GM06990 (cell line): ENCODE results near the gene SESN1.

Source experiments
- DNase-seq: peaks from one replicate; pipeline ENCODE4 v3.0.0-alpha.2; 2011; ENCODE audit not compliant: insufficient read length; ENCODE audit errors: extremely low read depth
- H3K27me3 ChIP-seq: replicated peaks from 2 replicates; pipeline ENCODE4 v1.6.0; 2011; ENCODE audit warnings: low read length; ENCODE audit not compliant: control insufficient read depth, insufficient read depth
- H3K36me3 ChIP-seq: 2 replicates; pipeline ENCODE4 v1.5.1; 2011; ENCODE audit warnings: low read length; ENCODE audit not compliant: control insufficient read depth, insufficient read depth
- H3K4me3 ChIP-seq: replicated peaks from 2 replicates; pipeline ENCODE4 v1.5.1; 2011; ENCODE audit warnings: low read depth, mild to moderate bottlenecking, control low read depth, low read length
- TF ChIP-seq, protein P1 (sequence below): IDR thresholded peaks from 2 replicates; pipeline ENCODE4 v1.5.1; 2011; ENCODE audit warnings: low read length, control low read depth, mild to moderate bottlenecking, inconsistent platforms; ENCODE audit not compliant: insufficient read depth, poor library complexity, severe bottlenecking

Gene SESN1

DNA sequence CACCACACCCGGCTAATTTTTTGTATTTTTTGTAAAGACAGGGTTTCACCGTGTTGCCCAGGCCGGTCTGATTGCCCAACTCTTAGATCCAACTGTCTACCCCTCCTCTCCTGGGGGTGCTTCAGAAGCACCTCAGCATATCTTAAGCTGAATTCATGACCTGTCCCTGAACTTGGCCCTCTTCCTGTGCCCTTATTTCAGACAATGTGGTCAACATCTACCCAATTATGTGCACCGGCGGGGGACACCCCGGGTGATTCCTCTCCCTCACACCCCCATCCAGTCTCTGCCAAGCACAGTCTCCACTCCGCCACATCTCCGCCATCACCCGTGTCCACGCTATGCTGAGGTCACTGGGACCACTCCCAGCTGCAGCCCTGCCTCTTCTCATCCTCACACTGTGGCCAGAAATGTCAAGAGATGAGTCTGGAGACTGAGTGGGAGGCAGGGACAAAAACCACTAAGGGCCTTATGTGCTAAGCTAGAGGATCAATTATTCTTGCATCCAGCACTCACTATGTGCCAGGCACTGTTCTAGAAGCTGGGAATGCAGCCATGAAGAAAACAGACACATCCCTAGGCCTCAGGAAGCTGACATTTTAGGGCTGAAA is 134.6 kb downstream of the SESN1 start:
- H3K36me3 ChIP-seq = no peaks in the 10 kb centered on the region
- DNase-seq = no peak

DNA sequence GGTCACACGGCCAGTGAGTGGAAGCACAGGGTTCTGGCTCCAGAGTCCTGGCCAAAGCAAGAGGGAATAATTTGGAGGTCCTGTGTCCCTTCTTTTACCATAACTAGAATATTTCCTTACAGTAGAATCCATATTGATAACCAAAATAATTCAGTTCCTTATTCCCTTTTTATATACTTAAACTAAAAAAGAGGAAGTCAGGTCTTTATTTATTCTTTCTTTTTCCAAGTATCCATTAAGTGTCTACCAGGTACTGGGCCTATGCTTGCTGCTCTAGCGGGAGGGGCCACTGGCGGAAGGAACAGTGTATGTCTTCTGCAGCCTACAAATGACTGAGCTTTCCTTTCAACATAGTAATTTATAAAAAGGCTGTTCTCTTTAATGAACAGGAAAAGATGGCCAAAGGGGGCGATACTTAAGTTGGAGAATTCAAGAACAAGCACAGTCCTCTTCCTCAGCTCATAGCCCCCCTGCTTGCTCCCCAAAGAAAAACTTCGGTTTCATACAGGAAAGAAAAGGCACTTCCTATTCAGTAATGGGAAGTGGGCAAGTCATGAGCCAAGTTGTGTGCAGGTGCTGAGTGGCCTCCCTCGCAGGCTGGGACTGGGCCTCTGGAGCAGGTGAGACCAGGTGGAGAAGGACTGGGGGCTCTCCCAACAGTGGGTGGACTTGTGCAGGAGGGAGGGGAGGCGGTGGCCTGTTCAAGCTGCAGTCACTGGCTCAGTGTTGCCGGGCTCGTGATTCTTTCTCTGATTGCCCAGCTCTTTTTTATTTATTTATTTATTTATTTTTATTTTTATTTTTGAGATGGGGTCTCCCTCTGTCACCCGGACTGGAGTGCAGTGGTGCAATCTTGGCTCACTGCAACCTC is 135.5 kb downstream of the SESN1 start:
- Histone ChIP-seq H3K27me3 (no peaks in the 10 kb centered on the region), H3K36me3 (no peaks in the 10 kb centered on the region), H3K4me3 (no peak overlapping the region)
- DNase-seq = no peak
- TF ChIP-seq, protein P1, sequence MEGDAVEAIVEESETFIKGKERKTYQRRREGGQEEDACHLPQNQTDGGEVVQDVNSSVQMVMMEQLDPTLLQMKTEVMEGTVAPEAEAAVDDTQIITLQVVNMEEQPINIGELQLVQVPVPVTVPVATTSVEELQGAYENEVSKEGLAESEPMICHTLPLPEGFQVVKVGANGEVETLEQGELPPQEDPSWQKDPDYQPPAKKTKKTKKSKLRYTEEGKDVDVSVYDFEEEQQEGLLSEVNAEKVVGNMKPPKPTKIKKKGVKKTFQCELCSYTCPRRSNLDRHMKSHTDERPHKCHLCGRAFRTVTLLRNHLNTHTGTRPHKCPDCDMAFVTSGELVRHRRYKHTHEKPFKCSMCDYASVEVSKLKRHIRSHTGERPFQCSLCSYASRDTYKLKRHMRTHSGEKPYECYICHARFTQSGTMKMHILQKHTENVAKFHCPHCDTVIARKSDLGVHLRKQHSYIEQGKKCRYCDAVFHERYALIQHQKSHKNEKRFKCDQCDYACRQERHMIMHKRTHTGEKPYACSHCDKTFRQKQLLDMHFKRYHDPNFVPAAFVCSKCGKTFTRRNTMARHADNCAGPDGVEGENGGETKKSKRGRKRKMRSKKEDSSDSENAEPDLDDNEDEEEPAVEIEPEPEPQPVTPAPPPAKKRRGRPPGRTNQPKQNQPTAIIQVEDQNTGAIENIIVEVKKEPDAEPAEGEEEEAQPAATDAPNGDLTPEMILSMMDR = no peak

More for the DNA sequence above, 134.6 kb downstream of the SESN1 start:
- TF ChIP-seq, protein P1 = no peak
- Histone ChIP-seq H3K27me3 (no peaks in the 10 kb centered on the region), H3K4me3 (no peak overlapping the region)

DNA sequence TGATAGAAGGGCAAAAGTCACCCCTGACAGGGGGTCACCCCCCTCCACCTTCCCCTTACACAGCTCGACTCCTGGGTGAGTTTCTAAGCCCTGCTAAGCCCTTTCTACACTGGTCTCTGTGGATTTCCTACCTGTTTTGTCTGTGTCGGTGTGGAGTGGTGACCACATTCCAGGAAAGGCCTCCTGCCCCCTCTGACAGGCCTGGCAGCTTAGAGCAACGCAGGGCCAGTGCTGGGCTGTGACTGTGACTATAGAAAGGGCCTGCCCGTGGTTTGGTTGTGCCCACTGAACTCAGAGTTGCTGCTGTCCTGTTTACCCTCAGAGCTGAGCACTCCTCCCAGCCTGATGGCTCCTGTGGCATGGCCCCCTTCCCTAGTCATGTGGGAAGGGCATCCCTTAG is 137.4 kb downstream of the SESN1 start:
- DNase-seq = no peak
- Histone ChIP-seq H3K27me3 (no peaks in the 10 kb centered on the region; the same call in 1 of the 2 replicates), H3K36me3 (no peaks in the 10 kb centered on the region), H3K4me3 (no peak overlapping the region)
- TF ChIP-seq, protein P1 = no peak

DNA sequence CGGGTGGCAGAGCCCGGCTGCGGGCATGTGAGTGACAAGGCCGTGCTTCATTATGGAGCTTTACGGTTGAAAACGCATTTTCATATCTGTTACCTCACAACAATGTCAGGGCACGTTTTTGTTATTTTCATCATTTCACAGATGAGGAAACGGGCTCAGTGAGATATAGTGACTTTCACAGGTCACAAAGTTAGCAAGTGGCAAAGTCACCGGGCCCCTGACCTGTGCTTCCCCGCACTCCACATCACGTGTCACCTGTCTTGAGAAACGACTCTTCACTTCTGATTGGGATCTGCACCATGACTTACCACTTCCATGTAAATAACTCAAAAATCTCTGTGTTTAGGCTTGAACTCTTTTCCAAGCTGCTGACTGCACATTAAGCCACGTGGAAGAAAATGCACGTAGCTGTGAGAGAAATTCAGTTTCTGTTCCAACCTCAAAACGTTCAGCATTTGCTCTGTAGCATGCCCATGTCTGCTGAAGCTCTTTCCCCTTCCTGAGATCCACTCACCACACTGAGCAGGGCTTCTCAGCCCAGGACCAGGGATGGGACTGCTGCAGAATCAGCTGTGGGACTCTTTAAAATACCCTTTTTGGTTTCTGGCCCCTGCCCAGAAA is 139.2 kb downstream of the SESN1 start:
- Histone ChIP-seq H3K4me3 (no peak overlapping the region), H3K27me3 (no peaks in the 10 kb centered on the region; the same call in 1 of the 2 replicates), H3K36me3 (no peaks in the 10 kb centered on the region)
- DNase-seq = no peak
- TF ChIP-seq, protein P1 = no peak

DNA sequence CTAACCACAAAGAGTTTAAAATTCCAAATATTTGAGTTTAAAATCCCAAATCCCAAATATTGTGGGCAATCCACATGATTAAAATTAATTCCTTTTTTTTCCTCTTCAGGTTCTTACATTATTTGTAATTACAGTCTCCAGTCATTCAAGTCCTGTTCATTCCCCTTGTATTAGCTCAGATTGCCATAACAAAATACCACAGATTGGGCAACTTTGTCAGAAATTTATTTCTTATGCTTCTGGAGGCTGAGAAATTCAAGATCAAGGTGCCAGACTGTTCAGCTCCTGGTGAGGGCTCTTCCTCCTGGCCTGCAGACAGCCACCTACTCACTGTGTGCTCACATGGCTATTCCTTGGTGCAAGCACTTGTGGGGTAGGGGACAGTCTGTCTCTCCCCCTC is 141.0 kb downstream of the SESN1 start:
- TF ChIP-seq, protein P1 = no peak

More for the DNA sequence above, 141.0 kb downstream of the SESN1 start:
- DNase-seq = no peak
- H3K4me3 ChIP-seq = no peak overlapping the region
- no peaks in the 10 kb centered on the region; the same call in 1 of the 2 replicates for H3K27me3 ChIP-seq
- H3K36me3 ChIP-seq = no peaks in the 10 kb centered on the region
